GM18498 (cell line): ENCODE measurements around the gene OPRM1.
"Not testable (repeated sequence)": the region's sequence is repeated elsewhere in the genome, so short reads cannot be mapped to it uniquely, and the experiment has no call there.

Experiments
- ATAC-seq: cut with Tn5 transposase; IDR thresholded peaks from one replicate; pipeline ENCODE4 v1.9.1; 2021; ENCODE audit warnings: mild to moderate bottlenecking, moderate library complexity; ENCODE audit not compliant: unreplicated experiment

The OPRM1 gene

GRCh38 chr6:154140743-154141142, 101.7 kb downstream of the OPRM1 start:
- ATAC-seq, result no peak

GRCh38 chr6:154143753-154144152, 104.7 kb downstream of the OPRM1 start:
- peak; percentile 77 for ATAC-seq

- no peak for ATAC-seq
Measured at GRCh38 chr6:154154389-154154967, 115.4 kb downstream of the OPRM1 start.

GRCh38 chr6:154156135-154156896, 117.3 kb downstream of the OPRM1 start:
- peak; percentile 80 for ATAC-seq

- peak; percentile 49 for ATAC-seq
Measured at GRCh38 chr6:154157082-154157481, 118.0 kb downstream of the OPRM1 start.

GRCh38 chr6:154157706-154158105, 118.7 kb downstream of the OPRM1 start:
- ATAC-seq, result no peak

- no peak for ATAC-seq
Measured at GRCh38 chr6:154159126-154159525, 120.1 kb downstream of the OPRM1 start.

- ATAC-seq, result peak; percentile 70
Measured at GRCh38 chr6:154161689-154162088, 122.6 kb downstream of the OPRM1 start.

- ATAC-seq, result no peak
Measured at GRCh38 chr6:154164397-154164796, 125.4 kb downstream of the OPRM1 start.

GRCh38 chr6:154165478-154165877, 126.4 kb downstream of the OPRM1 start:
- ATAC-seq, result peak; percentile 23

GRCh38 chr6:154166140-154166539, 127.1 kb downstream of the OPRM1 start:
- no peak for ATAC-seq

GRCh38 chr6:154167126-154167525, 128.1 kb downstream of the OPRM1 start:
- ATAC-seq, result no peak

GRCh38 chr6:154169193-154169847, 130.3 kb downstream of the OPRM1 start:
- ATAC-seq, result no peak

- ATAC-seq, result no peak
Measured at GRCh38 chr6:154170106-154170505, 131.1 kb downstream of the OPRM1 start.

- ATAC-seq, result not testable (repeated sequence)
Measured at GRCh38 chr6:154172393-154172792, 133.4 kb downstream of the OPRM1 start.

- no peak for ATAC-seq
Measured at GRCh38 chr6:154179434-154179833, 140.4 kb downstream of the OPRM1 start.

GRCh38 chr6:154187203-154187602, 148.2 kb downstream of the OPRM1 start:
- peak; percentile 6 for ATAC-seq

GRCh38 chr6:154187714-154188113, 148.7 kb downstream of the OPRM1 start:
- ATAC-seq, result peak; percentile 54

- ATAC-seq, result no peak
Measured at GRCh38 chr6:154196333-154196885, 157.4 kb downstream of the OPRM1 start.

GRCh38 chr6:154197196-154197860, 158.3 kb downstream of the OPRM1 start:
- no peak for ATAC-seq

- not testable (repeated sequence) for ATAC-seq
Measured at GRCh38 chr6:154201688-154202087, 162.6 kb downstream of the OPRM1 start.
